NCI-H69 (cell line): ENCODE data around the gene EPHA1.
A peak's percentile ranks its signal among the peaks of the same experiment; 100 is the strongest.

ENCODE experiments used
- DNase-seq: peaks from one replicate; lab custom pipeline; 2025; lab: John Stamatoyannopoulos, UW

EPHA1 gene

GRCh38 chr7:143408686-143409561 lies at the start of gene EPHA1:
TSS of gene EPHA1 (minus strand) at chr7:143408856. CDS start at chr7:143408805, 51 bp downstream.
- peak; percentile 65 for DNase-seq

GRCh38 chr7:143458263-143458662 lies 49.6 kb upstream of the EPHA1 start:
- no peak for DNase-seq

GRCh38 chr7:143456992-143457793 lies 48.5 kb upstream of the EPHA1 start:
- no peak for DNase-seq

- DNase-seq: no peak
Measured at GRCh38 chr7:143455942-143456341, 47.3 kb upstream of the EPHA1 start.

GRCh38 chr7:143455491-143455890 lies 46.8 kb upstream of the EPHA1 start:
- DNase-seq: no peak

GRCh38 chr7:143454091-143454680 lies 45.5 kb upstream of the EPHA1 start:
- no peak for DNase-seq

GRCh38 chr7:143452495-143452894 lies 43.8 kb upstream of the EPHA1 start:
- no peak for DNase-seq

GRCh38 chr7:143451746-143452145 lies 43.1 kb upstream of the EPHA1 start:
- no peak for DNase-seq

- no peak for DNase-seq
Measured at GRCh38 chr7:143451122-143451521, 42.5 kb upstream of the EPHA1 start.

- no peak for DNase-seq
Measured at GRCh38 chr7:143449793-143450192, 41.1 kb upstream of the EPHA1 start.

- DNase-seq: no peak
Measured at GRCh38 chr7:143448429-143448828, 39.8 kb upstream of the EPHA1 start.

GRCh38 chr7:143447466-143447865 lies 38.8 kb upstream of the EPHA1 start:
- DNase-seq: no peak

GRCh38 chr7:143444785-143445184 lies 36.1 kb upstream of the EPHA1 start:
- DNase-seq: no peak

- no peak for DNase-seq
Measured at GRCh38 chr7:143444063-143444782, 35.6 kb upstream of the EPHA1 start.

- DNase-seq: no peak
Measured at GRCh38 chr7:143443153-143443552, 34.5 kb upstream of the EPHA1 start, which contains the start of gene TAS2R60. TSS of gene TAS2R60 (plus strand) at chr7:143443453. CDS start at chr7:143443453, 0 bp downstream.

- no peak for DNase-seq
Measured at GRCh38 chr7:143439866-143440265, 31.2 kb upstream of the EPHA1 start.

- DNase-seq: no peak
Measured at GRCh38 chr7:143437578-143437977, 28.9 kb upstream of the EPHA1 start.

GRCh38 chr7:143436325-143436946 lies 27.8 kb upstream of the EPHA1 start:
- DNase-seq: no peak

GRCh38 chr7:143435266-143435665 lies 26.6 kb upstream of the EPHA1 start:
- DNase-seq: no peak

GRCh38 chr7:143434660-143435059 lies 26.0 kb upstream of the EPHA1 start:
- peak; percentile 27 for DNase-seq

GRCh38 chr7:143433759-143434158 lies 25.1 kb upstream of the EPHA1 start:
- DNase-seq: no peak
